ENCODE measurements around the gene LY6G6C. TPM values are rescaled to one million over a fixed set of nuclear protein-coding genes. Genes with fewer than 3 reads are reported as not detected.
"Not testable (repeated sequence)": the region's sequence is repeated elsewhere in the genome, so short reads cannot be mapped to it uniquely, and the experiment has no call there.

The LY6G6C gene
- total and polyA plus RNA-seq, 7 donors: 0.07 to 1.2 (median 1.2) TPM; not detected in 4

GRCh38 chr6:31713465-31713864 lies 8.1 kb downstream of the LY6G6C start:
- no peak for DNase-seq
- intact Hi-C loops (cut with DNase I): no loop called here
- WGBS, 2 donors: 51 to 66% methylated on average over 4 of the region's 4 CpGs

DNA sequence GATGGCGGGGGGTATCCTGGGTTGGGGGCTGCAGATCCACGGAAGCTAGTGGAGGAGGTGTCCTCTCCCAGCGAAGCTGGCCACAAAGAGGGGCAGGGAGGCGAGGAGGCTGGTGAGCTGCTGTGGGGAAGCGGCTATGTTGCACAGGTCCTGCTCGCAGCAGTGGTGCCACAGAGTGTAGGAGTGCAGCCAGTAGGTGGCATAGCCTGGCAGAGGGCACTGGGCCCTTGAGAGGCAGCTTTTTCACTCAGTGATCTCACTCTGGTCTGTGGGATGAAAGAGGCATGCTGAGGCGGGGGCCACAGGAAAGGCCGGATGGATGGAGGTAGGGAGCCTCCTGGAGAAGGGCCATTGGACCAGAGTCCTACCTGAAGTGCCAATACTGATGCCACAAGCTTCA lies 9.2 kb downstream of the LY6G6C start:
- WGBS, 2 donors: 81 to 83% methylated on average over 8 of the region's 8 CpGs
- H3K36me3 ChIP-seq: no peaks in the 10 kb centered on the region
- no peaks in the 10 kb centered on the region for H3K9me3 ChIP-seq
- DNase-seq: no peak
- no peak overlapping the region for H3K27ac ChIP-seq
- H3K27me3 ChIP-seq: no peaks in the 10 kb centered on the region
- intact Hi-C loops (cut with DNase I): no loop called here
- no peak for TF ChIP-seq EP300 (IDR thresholded peaks at IDR 0.05)
- TF ChIP-seq POLR2A (IDR thresholded peaks at IDR 0.05): no peak
- TF ChIP-seq POLR2AphosphoS5 (IDR thresholded peaks at IDR 0.05): no peak
- TF ChIP-seq CTCF (IDR thresholded peaks at IDR 0.05): no peak
- H3K4me1 ChIP-seq: peaks cover 0 to 11% (median 10%) of the 10 kb centered on the region in 4 donors
- H3K4me3 ChIP-seq: no peak overlapping the region

More at GRCh38 chr6:31713465-31713864, 8.1 kb downstream of the LY6G6C start:
- H3K27ac ChIP-seq: no peak overlapping the region
- no peaks in the 10 kb centered on the region for H3K9me3 ChIP-seq
- TF ChIP-seq CTCF (IDR thresholded peaks at IDR 0.05) (no peak), POLR2AphosphoS5 (IDR thresholded peaks at IDR 0.05) (no peak), POLR2A (IDR thresholded peaks at IDR 0.05) (no peak), EP300 (IDR thresholded peaks at IDR 0.05) (no peak)
- peaks cover 0 to 11% (median 10%) of the 10 kb centered on the region in 4 donors for H3K4me1 ChIP-seq
- no peak overlapping the region for H3K4me3 ChIP-seq
- H3K27me3 ChIP-seq: no peaks in the 10 kb centered on the region
- H3K36me3 ChIP-seq: no peaks in the 10 kb centered on the region

- no peaks in the 10 kb centered on the region for H3K27me3 ChIP-seq
- H3K4me3 ChIP-seq: no peak overlapping the region
- TF ChIP-seq POLR2A (IDR thresholded peaks at IDR 0.05) (no peak), EP300 (IDR thresholded peaks at IDR 0.05) (no peak), CTCF (IDR thresholded peaks at IDR 0.05) (no peak), POLR2AphosphoS5 (IDR thresholded peaks at IDR 0.05) (no peak)
- intact Hi-C loops (cut with DNase I): no loop called here
- 17 to 44% methylated on average over 8 of the region's 8 CpGs for WGBS, 2 donors
- H3K9me3 ChIP-seq: no peaks in the 10 kb centered on the region
- peaks cover 0 to 11% (median 10%) of the 10 kb centered on the region in 4 donors for H3K4me1 ChIP-seq
- no peak overlapping the region for H3K27ac ChIP-seq
- DNase-seq: no peak
- H3K36me3 ChIP-seq: no peaks in the 10 kb centered on the region
Observed at GRCh38 chr6:31711233-31711632, 10.3 kb downstream of the LY6G6C start.

GRCh38 chr6:31710523-31711219 lies 10.9 kb downstream of the LY6G6C start:
- no peak for DNase-seq
- no peak overlapping the region for H3K4me3 ChIP-seq
- no peaks in the 10 kb centered on the region for H3K36me3 ChIP-seq
- intact Hi-C loops (cut with DNase I): no loop called here
- no peaks in the 10 kb centered on the region for H3K9me3 ChIP-seq
- H3K4me1 ChIP-seq: peaks cover 0 to 11% (median 9%) of the 10 kb centered on the region in 4 donors
- 70 to 71% methylated on average over 5 of the region's 5 CpGs for WGBS, 2 donors
- no peaks in the 10 kb centered on the region for H3K27me3 ChIP-seq
- no peak for TF ChIP-seq POLR2AphosphoS5 (IDR thresholded peaks at IDR 0.05)
- no peak for TF ChIP-seq EP300 (IDR thresholded peaks at IDR 0.05)
- TF ChIP-seq CTCF (IDR thresholded peaks at IDR 0.05): no peak
- no peak for TF ChIP-seq POLR2A (IDR thresholded peaks at IDR 0.05)
- no peak overlapping the region for H3K27ac ChIP-seq

DNA sequence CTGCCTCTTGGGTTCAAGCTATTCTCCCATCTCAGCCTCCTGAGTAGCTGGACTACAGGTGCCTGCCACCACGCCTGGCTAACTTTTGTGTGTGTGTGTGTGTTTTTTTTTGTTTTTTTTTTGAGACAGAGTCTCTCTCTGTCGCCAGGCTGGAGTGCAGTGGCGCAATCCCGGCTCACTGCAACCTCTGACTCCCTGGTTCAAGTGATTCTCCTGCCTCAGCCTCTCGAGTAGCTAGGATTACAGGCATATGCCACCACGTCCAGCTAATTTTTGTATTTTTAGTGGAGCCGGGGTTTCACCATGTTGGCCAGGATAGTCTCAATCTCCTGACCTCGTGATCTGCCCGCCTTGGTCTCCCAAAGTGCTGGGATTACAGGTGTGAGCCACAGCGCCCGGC lies 12.4 kb downstream of the LY6G6C start:
- 92 to 93% methylated on average over 11 of the region's 11 CpGs for WGBS, 2 donors
- intact Hi-C loops (cut with DNase I): loop anchor here (5.0 to 10.0 kb wide), 2 partner anchors 83 to 164 kb away; partner anchors contain the start of genes ATP6V1G2, DDX39B and NFKBIL1
- H3K27me3 ChIP-seq, DNase-seq, H3K27ac ChIP-seq, H3K9me3 ChIP-seq, H3K36me3 ChIP-seq, H3K4me3 ChIP-seq, H3K4me1 ChIP-seq: not testable (repeated sequence)

All from sigmoid colon (tissue), 7 donors.